Activated CD8-positive, alpha-beta memory T cell treated with anti-CD3 and anti-CD28 coated beads for 36 hours (primary cell): Measurements from ENCODE around the gene HERC3. TPM values are rescaled to one million over a fixed set of nuclear protein-coding genes. Genes with fewer than 3 reads are reported as not detected.

Experiments used
- CTCF ChIA-PET: fragments of 350-600 bp; sonication (Branson Sonifier 250); formaldehyde crosslinking; loops from one replicate; lab custom pipeline; 2021; ENCODE audit warnings: antibody characterized with exemption; lab: Charles Lee
- POLR2A ChIA-PET: fragments of 350-600 bp; sonication (Branson Sonifier 250); formaldehyde crosslinking; loops from one replicate; lab custom pipeline; 2021; ENCODE audit warnings: antibody characterized with exemption; lab: Charles Lee
- total RNA-seq, 2 experiments: library from RNA; stranded (reverse); gene quantifications; one replicate each; pipeline ENCODE4 v1.2.3, GENCODE V29; 2021

The HERC3 gene
- total RNA-seq, 2 experiments from 2014 or later = 27.9 to 28.0 TPM

DNA sequence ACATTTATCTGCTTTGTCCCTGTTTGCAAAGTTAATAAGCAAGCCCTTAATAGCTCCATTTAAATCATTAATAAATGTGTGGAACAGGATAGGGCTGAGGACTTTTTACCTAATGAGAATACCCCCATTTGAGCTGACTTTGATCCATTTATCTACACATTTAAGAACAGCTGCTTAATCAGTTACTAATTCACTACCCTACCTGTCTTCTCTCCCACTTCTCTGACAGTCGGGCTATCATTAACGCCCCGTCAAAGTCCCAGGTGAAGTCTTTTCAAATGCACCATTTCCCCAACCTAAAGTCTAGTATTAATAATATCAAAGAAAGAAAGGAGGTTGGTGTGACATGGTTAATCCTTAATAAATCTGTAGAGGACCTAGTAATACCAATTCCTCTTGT is 162.5 kb downstream of the HERC3 start:
- ChIA-PET CTCF (no interaction called here), POLR2A (no interaction called here)

DNA sequence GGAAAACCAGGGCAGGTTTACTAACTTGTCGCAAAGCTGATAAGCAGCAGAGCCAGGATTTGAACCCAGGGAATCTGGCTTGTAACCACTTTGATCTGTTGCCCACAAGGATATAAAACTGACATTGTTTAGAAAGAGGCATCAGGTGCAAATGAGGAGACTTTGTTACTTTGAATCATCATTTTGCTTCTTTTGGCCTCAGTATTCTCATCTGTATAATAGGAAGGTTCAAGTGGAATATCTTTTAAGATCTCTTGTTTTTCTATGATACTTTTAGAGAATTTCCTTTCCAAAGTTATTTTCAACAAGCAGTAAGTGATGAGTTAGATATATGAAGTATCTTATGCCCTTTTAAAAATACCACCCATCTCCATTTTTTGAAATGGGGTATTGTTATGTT is 163.2 kb downstream of the HERC3 start:
- ChIA-PET POLR2A (no interaction called here), CTCF (no interaction called here)

DNA sequence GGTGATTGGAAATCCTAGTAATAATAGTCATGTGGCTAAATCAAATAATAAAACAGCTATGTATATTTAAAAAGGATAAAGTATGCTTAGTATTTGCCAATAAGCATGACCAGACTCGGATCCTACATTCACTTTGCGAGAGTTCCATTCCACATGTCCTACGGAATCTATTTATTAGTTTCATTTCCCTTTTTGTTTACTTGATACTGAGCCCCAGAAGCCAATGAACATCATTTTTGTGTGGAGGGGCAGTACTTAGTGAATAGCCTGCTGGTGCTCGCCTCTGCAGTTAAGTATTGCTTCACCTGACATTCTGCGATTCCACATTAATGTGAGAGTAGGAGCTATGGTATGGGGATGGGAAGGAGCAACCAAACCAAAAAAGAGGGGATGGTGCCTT is 163.9 kb downstream of the HERC3 start:
- POLR2A ChIA-PET = no interaction called here
- CTCF ChIA-PET = no interaction called here

DNA sequence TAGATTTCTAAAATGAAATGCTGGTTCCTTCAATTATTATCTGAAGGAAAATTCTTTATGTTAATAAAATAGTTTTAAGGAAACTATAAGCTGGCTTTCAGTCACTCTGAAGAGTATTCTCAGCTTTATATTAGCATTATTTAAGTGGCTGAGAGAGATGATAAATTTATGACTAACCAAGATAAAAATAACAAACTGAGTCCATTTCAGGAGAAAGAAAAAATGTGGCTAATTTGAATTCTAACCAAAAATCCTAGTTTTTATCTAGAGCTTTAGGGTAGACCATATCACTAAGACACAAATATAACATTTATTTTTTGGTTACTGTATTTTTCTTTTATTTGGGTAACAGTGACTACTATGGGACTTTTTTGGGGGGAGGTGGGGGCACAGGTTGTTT is 164.8 kb downstream of the HERC3 start:
- ChIA-PET POLR2A (no interaction called here), CTCF (no interaction called here)

DNA sequence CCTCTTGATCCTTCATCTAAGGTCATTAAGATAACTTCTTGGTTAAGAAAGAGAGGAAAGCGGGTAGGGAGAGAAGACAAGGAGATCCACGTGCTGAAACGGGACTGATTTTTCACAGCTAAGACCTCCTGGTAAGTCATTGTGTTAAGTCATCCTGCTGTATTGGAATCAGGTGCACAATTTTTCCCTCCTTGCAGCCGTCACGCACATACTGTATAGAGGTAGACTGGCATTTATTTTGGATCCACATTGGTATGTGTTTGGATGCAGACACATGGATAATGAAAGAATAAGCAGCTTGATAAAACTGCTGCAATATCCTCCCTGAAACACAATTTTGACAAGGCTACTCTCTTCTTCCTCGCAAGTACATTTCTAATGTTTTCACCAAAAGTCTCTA is 165.5 kb downstream of the HERC3 start:
- ChIA-PET POLR2A (no interaction called here), CTCF (no interaction called here)

Other genes with a start within 250 kb of the HERC3 start
- 1 to 10 TPM; 1.1 to 1.8 TPM for gene HERC6, start 213.6 kb upstream of the HERC3 start, total RNA-seq
- gene HERC5, start 135.4 kb upstream of the HERC3 start, total RNA-seq = 1 to 10 TPM; 5.9 to 6.4 TPM
- 10 to 100 TPM; 61.9 to 68.6 TPM for gene PYURF, start 68.7 kb upstream of the HERC3 start, total RNA-seq
- gene NAP1L5, start 105.3 kb downstream of the HERC3 start, total RNA-seq = 1 to 10 TPM; 4.9 to 6.0 TPM